DND-41 (cell line): ENCODE measurements around the gene COPG2.

Source experiments
- ATAC-seq: fragments of 200-7000 bp; cut with Tn5 transposase; 3 replicates; pipeline ENCODE4 v1.9.1; 2021; ENCODE audit warnings: low read depth; ENCODE audit not compliant: insufficient read depth
- DNase-seq: peaks from one replicate; pipeline ENCODE4 v3.0.0-alpha.2; 2020
- H2AFZ ChIP-seq: 2 replicates; pipeline ENCODE4 v1.6.0; 2012; ENCODE audit warnings: low read depth, low read length
- H3K27ac ChIP-seq: 2 replicates; pipeline ENCODE4 v1.5.1; 2012; ENCODE audit warnings: low read length, inconsistent platforms
- H3K27me3 ChIP-seq: fragments of 200-600 bp; sonication (generic); 2 replicates; pipeline ENCODE4 v1.6.0; 2012; ENCODE audit warnings: low read length, mild to moderate bottlenecking, inconsistent platforms; ENCODE audit not compliant: insufficient read depth, poor library complexity
- H3K36me3 ChIP-seq: 2 replicates; pipeline ENCODE4 v1.5.1; 2012; ENCODE audit warnings: low read length, inconsistent platforms; ENCODE audit not compliant: insufficient read depth
- H3K4me1 ChIP-seq: 2 replicates; pipeline ENCODE4 v1.5.1; 2012; ENCODE audit warnings: mild to moderate bottlenecking, low read length; ENCODE audit not compliant: insufficient read depth
- H3K4me2 ChIP-seq: 2 replicates; pipeline ENCODE4 v1.6.0; 2012; ENCODE audit warnings: mild to moderate bottlenecking, moderate library complexity, low read length, inconsistent platforms; ENCODE audit not compliant: insufficient read depth
- H3K4me3 ChIP-seq, 2 experiments: fragments of 200-600 bp in 1 of 2; shearing (Covaris generic) in 1 of 2; 2 replicates each; pipeline ENCODE4 v1.5.1; 2012 to 2016; ENCODE audit warnings: inconsistent platforms in 2 of 2, low read length in 2 of 2, mild to moderate bottlenecking in 2 of 2, low read depth in 1 of 2, moderate library complexity in 1 of 2
- H3K79me2 ChIP-seq: 2 replicates; pipeline ENCODE4 v1.6.0; 2012; ENCODE audit warnings: low read length, inconsistent platforms; ENCODE audit not compliant: insufficient read depth
- H3K9ac ChIP-seq: 2 replicates; pipeline ENCODE4 v1.6.0; 2012; ENCODE audit warnings: low read depth, mild to moderate bottlenecking, inconsistent platforms, low read length, moderate library complexity
- H3K9me3 ChIP-seq: 2 replicates; pipeline ENCODE4 v1.5.1; 2012; ENCODE audit warnings: low read length, moderate library complexity, mild to moderate bottlenecking, inconsistent platforms; ENCODE audit not compliant: insufficient read depth, severe bottlenecking
- H4K20me1 ChIP-seq: 2 replicates; pipeline ENCODE4 v1.6.0; 2012; ENCODE audit warnings: low read length; ENCODE audit not compliant: insufficient read depth
- CTCF ChIP-seq: IDR thresholded peaks from 2 replicates; pipeline ENCODE4 v1.5.1; 2012; ENCODE audit warnings: borderline replicate concordance, low read length, moderate library complexity, mild to moderate bottlenecking; ENCODE audit not compliant: poor library complexity, severe bottlenecking; ENCODE audit errors: extremely low read depth
- EZH2 ChIP-seq: IDR thresholded peaks from 3 replicates; pipeline ENCODE4 v1.6.1; 2012; ENCODE audit warnings: borderline replicate concordance, low read depth, mild to moderate bottlenecking, moderate library complexity, low read length, inconsistent platforms; ENCODE audit not compliant: severe bottlenecking

Gene COPG2

GRCh38 chr7:130641497-130641896 lies 27.1 kb downstream of the COPG2 start:
- Histone ChIP-seq H3K9ac (no peak overlapping the region), H3K9me3 (no peaks in the 10 kb centered on the region), H3K4me2 (no peak overlapping the region), H3K27ac (no peak overlapping the region), H4K20me1 (no peaks in the 10 kb centered on the region), H3K79me2 (no peaks in the 10 kb centered on the region), H3K27me3 (no peaks in the 10 kb centered on the region), H3K4me1 (no peaks in the 10 kb centered on the region), H3K4me3 (no peak overlapping the region), H2AFZ (no peak overlapping the region), H3K36me3 (no peaks in the 10 kb centered on the region)
- TF ChIP-seq EZH2 (no peak), CTCF (no peak)
- ATAC-seq (no peak), DNase-seq (no peak)

DNA sequence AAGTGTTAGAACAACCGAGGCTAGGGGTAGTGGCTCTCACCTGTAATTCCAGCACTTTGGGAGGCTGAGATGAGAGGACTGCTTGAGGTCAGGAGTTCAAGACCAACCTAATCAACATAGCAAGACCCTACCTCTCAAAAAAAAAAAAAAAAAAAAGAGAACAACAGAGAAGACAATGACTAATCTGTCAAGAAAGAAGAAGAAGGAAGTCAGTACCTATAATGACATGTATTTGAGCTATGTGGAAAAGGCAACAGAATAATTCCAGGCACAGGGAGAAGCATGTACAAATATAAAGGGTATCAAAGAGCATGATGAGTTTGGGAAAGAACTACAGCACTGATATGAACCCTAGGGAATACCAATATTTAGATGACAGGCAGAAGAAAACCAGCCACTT lies 27.5 kb downstream of the COPG2 start:
- H3K79me2 ChIP-seq = no peaks in the 10 kb centered on the region
- ATAC-seq (no peak), DNase-seq (no peak)
- H3K9me3 ChIP-seq = no peaks in the 10 kb centered on the region
- no peak overlapping the region for H3K4me2 ChIP-seq
- H2AFZ ChIP-seq = no peak overlapping the region
- no peaks in the 10 kb centered on the region for H3K27me3 ChIP-seq
- no peaks in the 10 kb centered on the region for H3K36me3 ChIP-seq
- no peak overlapping the region for H3K9ac ChIP-seq
- no peaks in the 10 kb centered on the region for H3K4me1 ChIP-seq
- no peaks in the 10 kb centered on the region for H4K20me1 ChIP-seq
- H3K27ac ChIP-seq = no peak overlapping the region
- no peak overlapping the region for H3K4me3 ChIP-seq
- TF ChIP-seq EZH2 (no peak), CTCF (no peak)

DNA sequence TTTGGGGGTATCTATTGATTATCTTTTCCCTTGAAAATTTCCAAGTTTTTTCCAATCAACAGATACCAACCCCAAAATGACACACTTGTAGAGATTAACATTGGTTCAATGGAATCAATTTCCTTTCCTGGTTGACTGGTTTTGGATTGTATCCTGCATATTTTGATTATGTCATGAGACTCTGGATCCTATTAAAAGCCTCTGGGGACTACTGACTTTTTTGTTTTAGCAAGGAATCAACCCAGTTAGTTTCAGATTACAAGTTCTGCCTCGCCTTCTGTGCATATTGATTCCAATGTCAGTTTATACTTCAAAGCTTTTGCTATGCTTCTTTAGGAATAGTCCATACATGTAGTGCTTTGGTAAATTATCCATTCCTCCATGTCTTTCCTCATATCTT lies 29.2 kb downstream of the COPG2 start:
- DNase-seq (no peak), ATAC-seq (no peak)
- TF ChIP-seq CTCF (no peak), EZH2 (no peak)
- no peaks in the 10 kb centered on the region for H4K20me1 ChIP-seq
- no peaks in the 10 kb centered on the region for H3K79me2 ChIP-seq
- no peak overlapping the region for H3K9ac ChIP-seq
- no peaks in the 10 kb centered on the region for H3K27me3 ChIP-seq
- no peak overlapping the region for H3K4me2 ChIP-seq
- no peaks in the 10 kb centered on the region for H3K4me1 ChIP-seq
- no peak overlapping the region for H3K4me3 ChIP-seq
- no peaks in the 10 kb centered on the region for H3K9me3 ChIP-seq
- no peaks in the 10 kb centered on the region for H3K36me3 ChIP-seq
- no peak overlapping the region for H2AFZ ChIP-seq
- no peak overlapping the region for H3K27ac ChIP-seq

DNA sequence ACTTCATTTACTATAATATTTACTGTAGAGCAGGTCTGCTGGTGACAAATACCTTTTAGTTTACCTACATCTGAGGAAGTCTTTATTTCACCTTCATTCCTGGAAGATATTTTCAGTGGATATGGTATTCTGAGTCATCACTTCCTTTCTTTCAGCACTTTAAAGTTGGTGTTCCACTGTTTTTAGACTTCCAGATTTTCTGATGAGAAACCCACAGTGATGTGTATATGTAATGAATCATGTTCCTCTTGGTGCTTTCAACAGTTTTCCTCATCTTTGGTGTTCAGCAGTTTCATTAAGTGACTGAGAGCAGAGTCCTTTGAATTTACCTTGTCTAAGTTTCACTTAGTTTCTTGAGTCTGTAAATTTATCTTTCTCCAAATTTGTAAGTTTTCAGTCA lies 36.4 kb downstream of the COPG2 start:
- H3K4me3 ChIP-seq = no peak overlapping the region
- no peak for ATAC-seq

More for the DNA sequence above, 36.4 kb downstream of the COPG2 start:
- Histone ChIP-seq H3K4me1 (no peaks in the 10 kb centered on the region), H3K36me3 (no peaks in the 10 kb centered on the region), H3K9ac (no peak overlapping the region), H2AFZ (no peak overlapping the region), H3K27ac (no peak overlapping the region), H4K20me1 (no peaks in the 10 kb centered on the region), H3K27me3 (no peaks in the 10 kb centered on the region), H3K9me3 (peaks cover 3% of the 10 kb centered on the region), H3K79me2 (no peaks in the 10 kb centered on the region), H3K4me2 (no peak overlapping the region)
- TF ChIP-seq EZH2 = no peak
- DNase-seq = no peak
